ENCODE measurements around the gene ROR1.

ROR1 gene

DNA sequence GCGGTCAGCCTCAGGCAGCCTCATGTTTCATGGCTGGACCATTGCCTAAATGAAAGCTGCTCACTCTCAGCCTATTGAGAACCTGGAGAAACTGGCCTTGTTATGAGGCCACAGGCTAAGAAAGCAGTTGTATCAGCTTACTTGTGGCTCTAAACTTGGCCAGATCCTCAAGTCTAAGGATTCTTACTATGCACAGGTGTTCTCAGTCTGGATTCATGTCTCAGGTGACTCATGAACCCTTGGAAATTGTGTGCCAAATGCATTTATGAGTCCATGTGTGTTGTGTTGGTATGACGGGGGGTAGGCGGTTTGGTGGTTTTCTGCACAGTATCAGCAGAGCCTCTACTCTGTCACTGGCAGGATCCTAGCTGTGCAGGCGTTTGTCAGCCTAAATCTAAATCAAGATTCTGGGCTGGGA is 90.4 kb downstream of the ROR1 start:
- Histone ChIP-seq H2BK120ac (ENCODE audit: low read depth, low read length) (no peak overlapping the region), H3K79me1 (replicated peaks; ENCODE audit: low read length, poor library complexity, severe bottlenecking) (peaks cover 22% of the 10 kb centered on the region), H3K27me3 (ENCODE audit: control insufficient read depth in 1 of 2, insufficient read depth in 1 of 2, low read length in 2 of 2) (no peaks in the 10 kb centered on the region), H2AFZ (ENCODE audit: low read depth, low read length) (no peak overlapping the region), H2AK5ac (ENCODE audit: low read length, severe bottlenecking) (no peak overlapping the region), H2BK12ac (ENCODE audit: low read length in 2 of 2) (peak overlapping the region in 1 of 2 experiments; percentile 40), H4K91ac (ENCODE audit: low read length) (no peak overlapping the region), H3K18ac (ENCODE audit: low read depth in 1 of 2, low read length in 2 of 2) (no peak overlapping the region), H3K9me3 (ENCODE audit: control insufficient read depth, low read length) (no peaks in the 10 kb centered on the region), H3K23ac (ENCODE audit: low read length in 2 of 2) (no peak overlapping the region), H4K8ac (ENCODE audit: low read length) (no peak overlapping the region), H3K14ac (ENCODE audit: low read length in 2 of 2) (no peak overlapping the region), H3K4me1 (ENCODE audit: control insufficient read depth, insufficient read depth, low read depth, low read length) (peaks cover 2% of the 10 kb centered on the region), H3K27ac (ENCODE audit: low read length, poor library complexity, severe bottlenecking) (no peak overlapping the region), H2BK15ac (ENCODE audit: low read depth, poor library complexity, severe bottlenecking) (no peak overlapping the region), H3K4ac (ENCODE audit: low read depth in 1 of 2, low read length in 2 of 2) (no peak overlapping the region), H3K4me3 (ENCODE audit: insufficient read depth in 1 of 2, low read depth in 1 of 2, low read length in 2 of 2) (no peak overlapping the region), H3K36me3 (ENCODE audit: control insufficient read depth in 1 of 2, insufficient read depth in 2 of 2, low read depth in 1 of 2, low read length in 2 of 2) (no peaks in the 10 kb centered on the region), H3K4me2 (ENCODE audit: low read length, poor library complexity, severe bottlenecking) (no peak overlapping the region), H3K9ac (ENCODE audit: low read length) (no peak overlapping the region), H2BK5ac (ENCODE audit: low read depth, low read length, poor library complexity, severe bottlenecking) (no peak overlapping the region)
- 99% methylated on average over 4 of the region's 4 CpGs for WGBS
- DNase-seq = no peak

DNA sequence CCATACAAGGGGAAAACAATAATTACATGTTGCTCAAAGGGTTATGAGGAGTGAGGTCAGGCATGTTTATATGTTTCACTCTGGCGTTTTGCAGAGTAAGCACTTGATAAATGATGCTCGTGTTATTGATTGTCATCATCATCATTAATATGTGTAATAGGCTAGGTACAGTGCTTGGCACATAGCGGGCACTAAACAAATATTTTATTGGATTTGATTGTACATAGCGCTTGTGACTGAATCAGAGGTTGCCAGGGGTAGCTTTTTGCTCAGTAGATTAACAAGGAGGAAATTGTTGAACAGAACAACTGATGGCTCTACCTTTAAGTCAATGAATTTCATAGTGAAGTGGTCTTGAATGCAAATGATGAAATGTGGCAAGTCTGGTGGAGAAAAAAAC is 91.7 kb downstream of the ROR1 start:
- Histone ChIP-seq H3K9ac (ENCODE audit: low read length) (no peak overlapping the region), H2AK5ac (ENCODE audit: low read length, severe bottlenecking) (no peak overlapping the region), H3K18ac (ENCODE audit: low read depth in 1 of 2, low read length in 2 of 2) (no peak overlapping the region), H2BK12ac (ENCODE audit: low read length in 2 of 2) (no peak overlapping the region), H3K4me2 (ENCODE audit: low read length, poor library complexity, severe bottlenecking) (no peak overlapping the region), H2BK5ac (ENCODE audit: low read depth, low read length, poor library complexity, severe bottlenecking) (no peak overlapping the region), H3K23ac (ENCODE audit: low read length in 2 of 2) (no peak overlapping the region), H3K36me3 (ENCODE audit: control insufficient read depth in 1 of 2, insufficient read depth in 2 of 2, low read depth in 1 of 2, low read length in 2 of 2) (no peaks in the 10 kb centered on the region), H3K4me1 (ENCODE audit: control insufficient read depth, insufficient read depth, low read depth, low read length) (peaks cover 2% of the 10 kb centered on the region), H3K27me3 (ENCODE audit: control insufficient read depth in 1 of 2, insufficient read depth in 1 of 2, low read length in 2 of 2) (no peaks in the 10 kb centered on the region), H4K91ac (ENCODE audit: low read length) (no peak overlapping the region), H3K4ac (ENCODE audit: low read depth in 1 of 2, low read length in 2 of 2) (no peak overlapping the region), H2BK15ac (ENCODE audit: low read depth, poor library complexity, severe bottlenecking) (no peak overlapping the region), H4K8ac (ENCODE audit: low read length) (no peak overlapping the region), H3K4me3 (ENCODE audit: insufficient read depth in 1 of 2, low read depth in 1 of 2, low read length in 2 of 2) (no peak overlapping the region), H2BK120ac (ENCODE audit: low read depth, low read length) (no peak overlapping the region), H2AFZ (ENCODE audit: low read depth, low read length) (no peak overlapping the region), H3K79me1 (replicated peaks; ENCODE audit: low read length, poor library complexity, severe bottlenecking) (peaks cover 24% of the 10 kb centered on the region), H3K14ac (ENCODE audit: low read length in 2 of 2) (no peak overlapping the region), H3K27ac (ENCODE audit: low read length, poor library complexity, severe bottlenecking) (no peak overlapping the region), H3K9me3 (ENCODE audit: control insufficient read depth, low read length) (no peaks in the 10 kb centered on the region)
- WGBS = 87% methylated on average over 4 of the region's 4 CpGs
- no peak for DNase-seq

- Histone ChIP-seq H3K9ac (ENCODE audit: low read length) (no peak overlapping the region), H3K9me3 (ENCODE audit: control insufficient read depth, low read length) (no peaks in the 10 kb centered on the region), H2BK120ac (ENCODE audit: low read depth, low read length) (no peak overlapping the region), H3K14ac (ENCODE audit: low read length in 2 of 2) (no peak overlapping the region), H2BK15ac (ENCODE audit: low read depth, poor library complexity, severe bottlenecking) (no peak overlapping the region), H2AFZ (ENCODE audit: low read depth, low read length) (no peak overlapping the region), H2BK12ac (ENCODE audit: low read length in 2 of 2) (no peak overlapping the region), H4K8ac (ENCODE audit: low read length) (no peak overlapping the region), H3K79me1 (replicated peaks; ENCODE audit: low read length, poor library complexity, severe bottlenecking) (peaks cover 27% of the 10 kb centered on the region), H3K4me3 (ENCODE audit: insufficient read depth in 1 of 2, low read depth in 1 of 2, low read length in 2 of 2) (no peak overlapping the region), H3K18ac (ENCODE audit: low read depth in 1 of 2, low read length in 2 of 2) (no peak overlapping the region), H4K91ac (ENCODE audit: low read length) (no peak overlapping the region), H3K27ac (ENCODE audit: low read length, poor library complexity, severe bottlenecking) (no peak overlapping the region), H3K4me1 (ENCODE audit: control insufficient read depth, insufficient read depth, low read depth, low read length) (peaks cover 2% of the 10 kb centered on the region), H3K4me2 (ENCODE audit: low read length, poor library complexity, severe bottlenecking) (no peak overlapping the region), H3K4ac (ENCODE audit: low read depth in 1 of 2, low read length in 2 of 2) (no peak overlapping the region), H3K36me3 (ENCODE audit: control insufficient read depth in 1 of 2, insufficient read depth in 2 of 2, low read depth in 1 of 2, low read length in 2 of 2) (no peaks in the 10 kb centered on the region), H3K27me3 (ENCODE audit: control insufficient read depth in 1 of 2, insufficient read depth in 1 of 2, low read length in 2 of 2) (no peaks in the 10 kb centered on the region), H2AK5ac (ENCODE audit: low read length, severe bottlenecking) (no peak overlapping the region), H2BK5ac (ENCODE audit: low read depth, low read length, poor library complexity, severe bottlenecking) (no peak overlapping the region), H3K23ac (ENCODE audit: low read length in 2 of 2) (no peak overlapping the region)
- 100% methylated on average over 3 of the region's 3 CpGs for WGBS
- no peak for DNase-seq
Measured at GRCh38 chr1:63866084-63866483, 92.3 kb downstream of the ROR1 start.

GRCh38 chr1:63867429-63868176 is 93.8 kb downstream of the ROR1 start:
- Histone ChIP-seq H3K27me3 (ENCODE audit: control insufficient read depth in 1 of 2, insufficient read depth in 1 of 2, low read length in 2 of 2) (no peaks in the 10 kb centered on the region), H4K8ac (ENCODE audit: low read length) (no peak overlapping the region), H3K27ac (ENCODE audit: low read length, poor library complexity, severe bottlenecking) (no peak overlapping the region), H3K4ac (ENCODE audit: low read depth in 1 of 2, low read length in 2 of 2) (no peak overlapping the region), H2BK5ac (ENCODE audit: low read depth, low read length, poor library complexity, severe bottlenecking) (no peak overlapping the region), H3K4me1 (ENCODE audit: control insufficient read depth, insufficient read depth, low read depth, low read length) (peaks cover 2% of the 10 kb centered on the region), H3K36me3 (ENCODE audit: control insufficient read depth in 1 of 2, insufficient read depth in 2 of 2, low read depth in 1 of 2, low read length in 2 of 2) (no peaks in the 10 kb centered on the region), H2AFZ (ENCODE audit: low read depth, low read length) (no peak overlapping the region), H3K79me1 (replicated peaks; ENCODE audit: low read length, poor library complexity, severe bottlenecking) (peaks cover 31% of the 10 kb centered on the region), H2AK5ac (ENCODE audit: low read length, severe bottlenecking) (no peak overlapping the region), H3K9ac (ENCODE audit: low read length) (no peak overlapping the region), H3K23ac (ENCODE audit: low read length in 2 of 2) (no peak overlapping the region), H3K4me3 (ENCODE audit: insufficient read depth in 1 of 2, low read depth in 1 of 2, low read length in 2 of 2) (no peak overlapping the region), H2BK120ac (ENCODE audit: low read depth, low read length) (no peak overlapping the region), H3K4me2 (ENCODE audit: low read length, poor library complexity, severe bottlenecking) (no peak overlapping the region), H2BK15ac (ENCODE audit: low read depth, poor library complexity, severe bottlenecking) (no peak overlapping the region), H4K91ac (ENCODE audit: low read length) (peak overlapping the region; percentile 35), H3K18ac (ENCODE audit: low read depth in 1 of 2, low read length in 2 of 2) (peak overlapping the region in 1 of 2 experiments; percentile 31), H3K14ac (ENCODE audit: low read length in 2 of 2) (no peak overlapping the region), H3K9me3 (ENCODE audit: control insufficient read depth, low read length) (no peaks in the 10 kb centered on the region), H2BK12ac (ENCODE audit: low read length in 2 of 2) (no peak overlapping the region)
- WGBS = 72% methylated on average over 10 of the region's 14 CpGs
- peak; percentile 19 for DNase-seq
